Activated naive CD4-positive, alpha-beta T cell treated with anti-CD3 and anti-CD28 coated beads, Interleukin-2, amount 50 U/mL, for 24 hours (primary cell): Measurements from ENCODE around the gene ENO1.

Experiments
- H3K27ac Mint-ChIP-seq: one replicate; pipeline ENCODE4 v1.8.0; 2021; ENCODE audit warnings: mild to moderate bottlenecking, mixed read lengths
- H3K27me3 Mint-ChIP-seq: one replicate; pipeline ENCODE4 v1.8.0; 2021; ENCODE audit warnings: mixed read lengths
- H3K36me3 Mint-ChIP-seq: one replicate; pipeline ENCODE4 v1.8.0; 2021; ENCODE audit warnings: mixed read lengths
- H3K4me1 Mint-ChIP-seq: one replicate; pipeline ENCODE4 v1.8.0; 2021; ENCODE audit warnings: mixed read lengths
- H3K4me3 Mint-ChIP-seq: one replicate; pipeline ENCODE4 v1.8.0; 2021; ENCODE audit warnings: mild to moderate bottlenecking, mixed read lengths
- H3K9me3 Mint-ChIP-seq: one replicate; pipeline ENCODE4 v1.8.0; 2021; ENCODE audit warnings: mixed read lengths

ENO1 gene

GRCh38 chr1:8817412-8818324, 60.8 kb downstream of the ENO1 start, which contains the start of gene RERE:
TSS of gene RERE (minus strand) at chr1:8817640.
- Mint-ChIP-seq H3K9me3 (no peaks in the 10 kb centered on the region), H3K4me1 (peaks cover 47% of the 10 kb centered on the region), H3K4me3 (peak within 1 kb of the TSS; percentile 93)

GRCh38 chr1:8816831-8817411, 61.6 kb downstream of the ENO1 start:
- no peaks in the 10 kb centered on the region for H3K9me3 Mint-ChIP-seq
- no peaks in the 10 kb centered on the region for H3K27me3 Mint-ChIP-seq
- peaks cover 49% of the 10 kb centered on the region for H3K4me1 Mint-ChIP-seq
- H3K36me3 Mint-ChIP-seq: no peaks in the 10 kb centered on the region
- H3K27ac Mint-ChIP-seq: peak overlapping the region; percentile 95
- H3K4me3 Mint-ChIP-seq: peak overlapping the region; percentile 93

More at GRCh38 chr1:8817412-8818324, 60.8 kb downstream of the ENO1 start, which contains the start of gene RERE:
- H3K36me3 Mint-ChIP-seq: no peaks in the 10 kb centered on the region
- no peaks in the 10 kb centered on the region for H3K27me3 Mint-ChIP-seq
- H3K27ac Mint-ChIP-seq: peak within 1 kb of the TSS; percentile 95

GRCh38 chr1:8816264-8816663, 62.2 kb downstream of the ENO1 start:
- no peaks in the 10 kb centered on the region for H3K27me3 Mint-ChIP-seq
- peak overlapping the region; percentile 91 for H3K27ac Mint-ChIP-seq
- H3K4me3 Mint-ChIP-seq: peak overlapping the region; percentile 93
- no peaks in the 10 kb centered on the region for H3K9me3 Mint-ChIP-seq
- H3K36me3 Mint-ChIP-seq: no peaks in the 10 kb centered on the region
- peaks cover 52% of the 10 kb centered on the region for H3K4me1 Mint-ChIP-seq

- H3K27ac Mint-ChIP-seq: peak overlapping the region; percentile 91
- H3K4me1 Mint-ChIP-seq: peaks cover 58% of the 10 kb centered on the region
- H3K36me3 Mint-ChIP-seq: no peaks in the 10 kb centered on the region
- H3K27me3 Mint-ChIP-seq: no peaks in the 10 kb centered on the region
- no peaks in the 10 kb centered on the region for H3K9me3 Mint-ChIP-seq
- peak overlapping the region; percentile 93 for H3K4me3 Mint-ChIP-seq
Observed at GRCh38 chr1:8815582-8816151, 62.8 kb downstream of the ENO1 start.

- H3K9me3 Mint-ChIP-seq: no peaks in the 10 kb centered on the region
- peaks cover 60% of the 10 kb centered on the region for H3K4me1 Mint-ChIP-seq
- peak overlapping the region; percentile 86 for H3K27ac Mint-ChIP-seq
- H3K4me3 Mint-ChIP-seq: peak overlapping the region; percentile 93
- H3K27me3 Mint-ChIP-seq: no peaks in the 10 kb centered on the region
- H3K36me3 Mint-ChIP-seq: no peaks in the 10 kb centered on the region
Observed at GRCh38 chr1:8814865-8815264, 63.6 kb downstream of the ENO1 start.

- Mint-ChIP-seq H3K4me3 (no peak overlapping the region), H3K36me3 (no peaks in the 10 kb centered on the region), H3K4me1 (peaks cover 60% of the 10 kb centered on the region), H3K27me3 (no peaks in the 10 kb centered on the region), H3K9me3 (no peaks in the 10 kb centered on the region), H3K27ac (no peak overlapping the region)
Observed at GRCh38 chr1:8813991-8814390, 64.5 kb downstream of the ENO1 start.

- H3K27me3 Mint-ChIP-seq: no peaks in the 10 kb centered on the region
- no peaks in the 10 kb centered on the region for H3K9me3 Mint-ChIP-seq
- no peak overlapping the region for H3K4me3 Mint-ChIP-seq
- H3K36me3 Mint-ChIP-seq: no peaks in the 10 kb centered on the region
- peak overlapping the region; percentile 38 for H3K27ac Mint-ChIP-seq
- peaks cover 55% of the 10 kb centered on the region for H3K4me1 Mint-ChIP-seq
Observed at GRCh38 chr1:8813016-8813763, 65.3 kb downstream of the ENO1 start.

- no peaks in the 10 kb centered on the region for H3K9me3 Mint-ChIP-seq
- no peaks in the 10 kb centered on the region for H3K27me3 Mint-ChIP-seq
- no peaks in the 10 kb centered on the region for H3K36me3 Mint-ChIP-seq
- peaks cover 52% of the 10 kb centered on the region for H3K4me1 Mint-ChIP-seq
- H3K4me3 Mint-ChIP-seq: no peak overlapping the region
- no peak overlapping the region for H3K27ac Mint-ChIP-seq
Observed at GRCh38 chr1:8812081-8812480, 66.4 kb downstream of the ENO1 start.
